Measurements from ENCODE around the gene DHX16. TPM values are rescaled to one million over a fixed set of nuclear protein-coding genes. Genes with fewer than 3 reads are reported as not detected.

The DHX16 gene
- total RNA-seq, 1 donor from 2014 or later: 50.4 TPM

GRCh38 chr6:30707281-30707850 is 34.6 kb upstream of the DHX16 start:
- no peak for ATAC-seq (ENCODE audit: low read depth)
- no peak overlapping the region for H3K27ac Mint-ChIP-seq
- intact Hi-C loops (cut with micrococcal nuclease): no loop called here
- no peaks in the 10 kb centered on the region for H3K9me3 Mint-ChIP-seq
- H3K27me3 Mint-ChIP-seq: no peaks in the 10 kb centered on the region
- ChIA-PET CTCF (no interaction called here), POLR2A (no interaction called here)
- H3K4me3 Mint-ChIP-seq: no peak overlapping the region
- DNase-seq: no peak
- H3K4me1 Mint-ChIP-seq: peaks cover 7% of the 10 kb centered on the region
- peaks cover 80% of the 10 kb centered on the region for H3K36me3 Mint-ChIP-seq (ENCODE audit: low read depth)
- TF ChIP-seq CTCF (IDR thresholded peaks at IDR 0.05): no peak

GRCh38 chr6:30705620-30706019 is 32.8 kb upstream of the DHX16 start:
- POLR2A ChIA-PET: interaction anchor here (2.7 kb wide), 1 partner anchor 12 kb away, joined by 10 read pairs; the partner anchor contains the start of gene MDC1
- Mint-ChIP-seq H3K4me1 (no peaks in the 10 kb centered on the region), H3K9me3 (no peaks in the 10 kb centered on the region), H3K27me3 (no peaks in the 10 kb centered on the region), H3K36me3 (ENCODE audit: low read depth) (peaks cover 67% of the 10 kb centered on the region), H3K27ac (no peak overlapping the region), H3K4me3 (no peak overlapping the region)
- intact Hi-C loops (cut with micrococcal nuclease): no loop called here
- TF ChIP-seq CTCF (IDR thresholded peaks at IDR 0.05): no peak
- ATAC-seq (ENCODE audit: low read depth) (no peak), DNase-seq (no peak)
- CTCF ChIA-PET: no interaction called here

- ATAC-seq (ENCODE audit: low read depth): no peak
- no peaks in the 10 kb centered on the region for H3K27me3 Mint-ChIP-seq
- intact Hi-C loops (cut with micrococcal nuclease): loop anchor here (1.0 kb wide), 1 partner anchor 14 kb away; the partner anchor contains the start of gene NRM
- POLR2A ChIA-PET: interaction anchor here (1.2 to 2.7 kb wide), 3 partner anchors 10 to 24 kb away, joined by 5 to 10 read pairs (median 6); partner anchors contain the start of gene MDC1
- no peak for DNase-seq
- H3K4me3 Mint-ChIP-seq: no peak overlapping the region
- H3K9me3 Mint-ChIP-seq: no peaks in the 10 kb centered on the region
- no peaks in the 10 kb centered on the region for H3K4me1 Mint-ChIP-seq
- H3K27ac Mint-ChIP-seq: no peak overlapping the region
- CTCF ChIA-PET: interaction anchor here (1.0 to 1.5 kb wide), 3 partner anchors 12 to 27 kb away, joined by 3 to 4 read pairs (median 4); no protein-coding TSS in a partner anchor
- peaks cover 68% of the 10 kb centered on the region for H3K36me3 Mint-ChIP-seq (ENCODE audit: low read depth)
- TF ChIP-seq CTCF (IDR thresholded peaks at IDR 0.05): no peak
Observed at GRCh38 chr6:30703821-30704220, 31.0 kb upstream of the DHX16 start.

GRCh38 chr6:30703011-30703410 is 30.2 kb upstream of the DHX16 start:
- Mint-ChIP-seq H3K9me3 (no peaks in the 10 kb centered on the region), H3K36me3 (ENCODE audit: low read depth) (peaks cover 61% of the 10 kb centered on the region), H3K4me1 (no peaks in the 10 kb centered on the region), H3K27ac (no peak overlapping the region), H3K27me3 (no peaks in the 10 kb centered on the region), H3K4me3 (no peak overlapping the region)
- no peak for DNase-seq
- ATAC-seq (ENCODE audit: low read depth): no peak
- ChIA-PET POLR2A (interaction anchor here (1.2 to 2.7 kb wide), 3 partner anchors 9 to 23 kb away, joined by 5 to 10 read pairs (median 6); partner anchors contain the start of gene MDC1), CTCF (interaction anchor here (1.5 kb wide), 1 partner anchor 28 kb away, joined by 4 read pairs; no protein-coding TSS in a partner anchor)
- TF ChIP-seq CTCF (IDR thresholded peaks at IDR 0.05): no peak
- intact Hi-C loops (cut with micrococcal nuclease): loop anchor here (1.0 kb wide), 1 partner anchor 13 kb away; the partner anchor contains the start of gene NRM

GRCh38 chr6:30700340-30700739 is 27.5 kb upstream of the DHX16 start:
- Mint-ChIP-seq H3K9me3 (no peaks in the 10 kb centered on the region), H3K27me3 (no peaks in the 10 kb centered on the region), H3K4me3 (no peak overlapping the region), H3K36me3 (ENCODE audit: low read depth) (peaks cover 43% of the 10 kb centered on the region), H3K4me1 (no peaks in the 10 kb centered on the region), H3K27ac (no peak overlapping the region)
- DNase-seq (no peak), ATAC-seq (ENCODE audit: low read depth) (no peak)
- intact Hi-C loops (cut with micrococcal nuclease): no loop called here
- no peak for TF ChIP-seq CTCF (IDR thresholded peaks at IDR 0.05)
- ChIA-PET CTCF (no interaction called here), POLR2A (interaction anchor here (1.0 kb wide), 1 partner anchor 17 kb away, joined by 3 read pairs; the partner anchor contains the start of gene MDC1)
